Endometrial microvascular endothelial cells (primary cell): Measurements from ENCODE around the gene NBEA. TPM values are rescaled to one million over a fixed set of nuclear protein-coding genes. Genes with fewer than 3 reads are reported as not detected.
"Not testable (repeated sequence)": the region's sequence is repeated elsewhere in the genome, so short reads cannot be mapped to it uniquely, and the experiment has no call there.

Experiments
- in situ Hi-C: cut with HindIII; loops from 2 replicates; pipeline ENCODE4 v1.10.0; 2017; ENCODE audit warnings: low sequenced_read_pairs, low pct_unique_long_range_greater_than_20kb; ENCODE audit errors: inconsistent ontology term
- total RNA-seq: library from RNA; depleted of rRNA; stranded (reverse); fragments of >200 nt; gene quantifications from one replicate; pipeline ENCODE4 v1.2.3, GENCODE V29; 2015; ENCODE audit errors: inconsistent ontology term

The NBEA gene, protein sequence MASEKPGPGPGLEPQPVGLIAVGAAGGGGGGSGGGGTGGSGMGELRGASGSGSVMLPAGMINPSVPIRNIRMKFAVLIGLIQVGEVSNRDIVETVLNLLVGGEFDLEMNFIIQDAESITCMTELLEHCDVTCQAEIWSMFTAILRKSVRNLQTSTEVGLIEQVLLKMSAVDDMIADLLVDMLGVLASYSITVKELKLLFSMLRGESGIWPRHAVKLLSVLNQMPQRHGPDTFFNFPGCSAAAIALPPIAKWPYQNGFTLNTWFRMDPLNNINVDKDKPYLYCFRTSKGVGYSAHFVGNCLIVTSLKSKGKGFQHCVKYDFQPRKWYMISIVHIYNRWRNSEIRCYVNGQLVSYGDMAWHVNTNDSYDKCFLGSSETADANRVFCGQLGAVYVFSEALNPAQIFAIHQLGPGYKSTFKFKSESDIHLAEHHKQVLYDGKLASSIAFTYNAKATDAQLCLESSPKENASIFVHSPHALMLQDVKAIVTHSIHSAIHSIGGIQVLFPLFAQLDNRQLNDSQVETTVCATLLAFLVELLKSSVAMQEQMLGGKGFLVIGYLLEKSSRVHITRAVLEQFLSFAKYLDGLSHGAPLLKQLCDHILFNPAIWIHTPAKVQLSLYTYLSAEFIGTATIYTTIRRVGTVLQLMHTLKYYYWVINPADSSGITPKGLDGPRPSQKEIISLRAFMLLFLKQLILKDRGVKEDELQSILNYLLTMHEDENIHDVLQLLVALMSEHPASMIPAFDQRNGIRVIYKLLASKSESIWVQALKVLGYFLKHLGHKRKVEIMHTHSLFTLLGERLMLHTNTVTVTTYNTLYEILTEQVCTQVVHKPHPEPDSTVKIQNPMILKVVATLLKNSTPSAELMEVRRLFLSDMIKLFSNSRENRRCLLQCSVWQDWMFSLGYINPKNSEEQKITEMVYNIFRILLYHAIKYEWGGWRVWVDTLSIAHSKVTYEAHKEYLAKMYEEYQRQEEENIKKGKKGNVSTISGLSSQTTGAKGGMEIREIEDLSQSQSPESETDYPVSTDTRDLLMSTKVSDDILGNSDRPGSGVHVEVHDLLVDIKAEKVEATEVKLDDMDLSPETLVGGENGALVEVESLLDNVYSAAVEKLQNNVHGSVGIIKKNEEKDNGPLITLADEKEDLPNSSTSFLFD (N-terminal part only)
- total RNA-seq: 1.3 TPM

DNA sequence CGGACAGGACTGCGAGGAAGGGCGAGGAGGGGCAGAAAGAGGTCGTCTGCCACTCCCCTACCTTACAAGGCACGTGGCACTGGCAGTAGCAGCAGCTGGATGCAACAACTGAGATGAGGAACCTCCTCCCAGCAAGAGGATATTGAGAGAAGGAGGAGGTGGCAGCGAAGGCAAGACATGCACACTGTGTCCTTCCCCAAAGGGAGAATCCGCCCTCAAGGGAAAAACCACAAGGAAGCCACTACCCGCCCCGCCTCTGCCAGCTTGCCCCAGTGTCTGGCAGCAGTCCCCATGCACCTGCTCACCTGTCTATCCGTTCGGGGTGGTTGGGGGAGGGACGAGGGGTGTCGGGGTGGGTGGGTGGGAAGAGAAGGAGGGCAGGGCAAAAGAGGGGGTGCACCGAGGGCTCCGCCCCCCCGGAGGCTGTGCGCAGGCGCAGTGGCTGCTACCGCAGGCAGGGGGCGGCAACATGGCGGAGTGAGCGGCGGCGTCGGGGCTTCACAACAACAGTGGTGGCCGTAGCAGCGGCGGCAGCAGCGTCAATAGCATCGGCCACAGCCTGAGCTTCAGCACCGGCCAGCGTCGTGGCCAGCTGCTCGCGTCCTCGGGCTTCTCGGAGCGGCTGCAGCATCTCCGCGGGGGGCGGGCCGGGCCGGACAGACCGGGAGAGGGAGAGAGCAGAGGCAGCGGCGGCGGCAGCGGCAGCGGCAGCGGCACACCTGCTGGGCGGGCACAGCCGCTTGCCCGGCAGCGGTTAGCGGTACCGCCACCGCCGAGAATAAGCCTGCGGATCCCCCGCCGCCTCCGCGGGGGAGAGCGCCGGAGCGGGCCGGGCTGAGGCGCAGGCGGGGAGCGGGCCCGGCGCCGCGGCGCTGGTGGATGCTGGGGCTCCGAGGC lies at the start of gene NBEA:
Gene NBEA (plus strand): TSS at position 436 of the 897 bp plus-strand sequence. CDS start 551 bp downstream, outside the sequence.
- in situ Hi-C loops: no loop called here

DNA sequence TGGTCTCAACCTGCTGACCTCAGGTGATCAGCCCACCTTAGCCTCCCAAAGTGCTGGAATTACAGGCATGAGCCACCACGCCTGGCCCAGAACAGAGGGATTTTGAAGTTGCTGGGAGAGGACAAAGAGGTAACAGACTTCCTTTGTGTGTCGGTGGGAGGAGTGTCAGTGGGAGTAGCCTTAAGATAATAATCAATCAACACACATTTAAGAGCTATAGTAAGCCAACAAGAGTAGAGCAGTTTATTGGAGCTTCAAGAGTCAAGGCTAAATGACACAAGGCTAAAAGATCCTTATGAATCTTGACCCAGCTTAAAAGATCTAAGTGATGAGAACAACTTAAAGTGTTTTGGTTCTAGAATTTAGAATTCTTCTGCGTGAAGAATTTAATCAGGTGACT lies 47.3 kb upstream of the NBEA start:
- in situ Hi-C loops: no loop called here

- in situ Hi-C loops: no loop called here
Observed at GRCh38 chr13:34897220-34897619, 44.9 kb upstream of the NBEA start.

GRCh38 chr13:34899888-34900287 lies 42.2 kb upstream of the NBEA start:
- in situ Hi-C loops: no loop called here

- in situ Hi-C loops: no loop called here
Observed at GRCh38 chr13:34900288-34900739, 41.8 kb upstream of the NBEA start.

DNA sequence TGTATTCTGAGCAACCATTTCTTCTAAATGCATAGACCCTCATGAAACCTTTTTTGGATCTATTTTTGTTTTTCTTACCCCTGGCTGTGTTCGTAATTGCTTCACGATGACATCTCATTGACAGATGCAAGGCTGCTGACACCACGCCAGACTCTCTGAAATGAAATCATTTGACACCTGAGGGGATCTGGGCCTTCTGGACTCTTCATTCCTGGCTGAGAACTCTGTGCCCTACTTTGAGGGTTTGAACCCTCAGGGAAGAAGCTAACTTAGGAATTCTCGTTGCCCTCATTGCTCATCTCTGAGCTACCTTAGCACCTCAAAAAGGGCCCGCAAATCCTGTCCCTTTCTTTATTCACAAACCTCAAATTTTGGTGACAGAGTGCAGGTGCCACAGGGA lies 40.5 kb upstream of the NBEA start:
- in situ Hi-C loops: no loop called here

- in situ Hi-C loops: no loop called here
Observed at GRCh38 chr13:34911159-34911558, 30.9 kb upstream of the NBEA start.

GRCh38 chr13:34913040-34913439 lies 29.0 kb upstream of the NBEA start:
- in situ Hi-C loops: no loop called here

DNA sequence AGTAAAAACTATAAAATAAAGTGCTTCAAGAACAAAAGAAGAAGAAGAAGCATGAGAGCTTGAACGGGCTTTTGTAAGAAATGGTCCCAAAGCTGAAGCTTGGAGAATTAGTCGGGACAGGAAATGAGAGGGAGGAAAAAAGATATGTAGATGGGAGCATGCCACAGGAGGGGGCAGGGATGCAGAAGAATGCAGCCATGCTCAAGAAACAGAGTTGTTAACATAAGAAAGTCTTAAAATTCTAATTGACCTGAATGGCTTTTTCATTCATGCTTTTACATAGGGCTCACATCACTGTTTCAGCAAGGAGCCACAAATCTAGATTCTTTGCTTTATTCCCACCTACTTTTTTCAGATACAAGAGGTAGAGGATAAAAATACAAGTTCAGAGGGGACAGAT lies 27.7 kb upstream of the NBEA start:
- in situ Hi-C loops: no loop called here

DNA sequence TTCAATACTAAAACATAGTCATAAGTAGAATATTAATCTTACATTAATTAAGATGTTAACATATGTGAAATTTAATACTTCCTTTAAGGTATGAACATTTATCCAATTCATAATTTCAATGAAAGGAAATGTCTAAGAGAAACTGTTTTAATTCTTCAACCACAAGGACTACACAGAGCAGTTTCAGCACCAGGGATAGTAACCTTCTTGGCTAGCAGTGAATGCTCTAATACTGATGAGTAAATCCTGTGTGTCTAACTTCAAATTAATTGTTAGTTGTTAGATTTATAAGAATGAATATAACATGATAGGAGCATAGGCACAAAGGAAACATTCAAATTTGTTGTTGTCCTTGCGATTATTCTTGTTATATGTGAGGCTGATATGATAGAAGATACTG lies 15.6 kb upstream of the NBEA start:
- in situ Hi-C loops: no loop called here

DNA sequence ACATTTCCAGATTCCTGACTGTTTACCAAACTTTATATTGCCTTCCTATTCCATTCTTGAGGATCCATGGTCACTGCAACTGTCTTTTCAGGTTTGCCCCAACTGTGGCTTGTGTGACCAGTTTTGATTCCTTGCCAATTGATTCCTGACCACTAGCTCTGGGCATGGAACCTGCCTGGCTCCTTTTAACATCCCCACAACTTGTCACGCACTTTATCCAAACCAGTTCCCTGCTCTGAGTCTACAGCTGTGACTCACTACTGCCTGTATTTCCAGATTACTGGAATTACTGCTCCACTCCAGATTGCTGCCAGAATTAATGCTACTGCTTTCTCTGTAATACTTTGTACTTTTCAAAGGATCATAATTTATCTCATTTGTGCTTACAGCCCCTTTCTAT lies 13.4 kb upstream of the NBEA start:
- in situ Hi-C loops: not testable (repeated sequence)

- in situ Hi-C loops: no loop called here
Observed at GRCh38 chr13:34931572-34931971, 10.5 kb upstream of the NBEA start.

DNA sequence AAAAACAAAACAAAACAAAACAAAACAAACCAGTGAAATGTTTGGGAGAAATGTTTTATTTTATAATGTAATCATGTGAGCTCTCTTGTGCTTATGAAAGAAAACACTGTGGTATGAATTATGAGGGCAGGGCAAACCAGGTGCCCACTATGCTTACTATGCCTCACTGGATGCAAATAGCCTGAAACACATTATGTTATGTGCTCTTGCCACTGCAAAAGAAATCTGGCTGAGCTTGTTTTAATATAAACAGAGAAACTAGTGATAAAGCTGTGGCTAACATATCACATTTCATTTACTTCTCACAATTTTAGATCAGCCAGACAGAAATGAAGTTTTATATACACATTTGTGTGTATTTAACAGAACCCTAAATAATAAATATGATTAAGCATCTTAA lies 8.7 kb upstream of the NBEA start:
- in situ Hi-C loops: no loop called here

DNA sequence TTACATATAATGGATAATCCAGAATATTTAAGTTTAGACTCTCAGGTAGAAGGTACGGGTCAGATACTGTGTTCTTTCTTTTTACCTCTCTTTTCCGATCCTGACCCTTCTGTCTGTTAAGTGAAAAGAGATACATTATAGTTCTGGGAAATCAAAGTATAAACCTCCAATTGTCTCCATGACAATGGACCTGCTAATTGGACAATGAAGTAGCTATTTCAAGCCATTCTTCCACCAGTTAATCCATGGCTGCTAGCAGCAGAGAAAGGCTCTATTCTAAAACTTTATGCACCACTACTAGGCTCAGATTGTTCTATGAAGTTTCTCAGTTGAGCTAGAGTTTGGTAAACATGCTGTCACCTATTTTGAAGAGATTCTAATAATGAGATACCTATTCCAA lies 8.3 kb upstream of the NBEA start:
- in situ Hi-C loops: no loop called here

- in situ Hi-C loops: no loop called here
Observed at GRCh38 chr13:34935841-34936240, 6.2 kb upstream of the NBEA start.

GRCh38 chr13:34939771-34940170 lies 2.3 kb upstream of the NBEA start:
- in situ Hi-C loops: no loop called here

DNA sequence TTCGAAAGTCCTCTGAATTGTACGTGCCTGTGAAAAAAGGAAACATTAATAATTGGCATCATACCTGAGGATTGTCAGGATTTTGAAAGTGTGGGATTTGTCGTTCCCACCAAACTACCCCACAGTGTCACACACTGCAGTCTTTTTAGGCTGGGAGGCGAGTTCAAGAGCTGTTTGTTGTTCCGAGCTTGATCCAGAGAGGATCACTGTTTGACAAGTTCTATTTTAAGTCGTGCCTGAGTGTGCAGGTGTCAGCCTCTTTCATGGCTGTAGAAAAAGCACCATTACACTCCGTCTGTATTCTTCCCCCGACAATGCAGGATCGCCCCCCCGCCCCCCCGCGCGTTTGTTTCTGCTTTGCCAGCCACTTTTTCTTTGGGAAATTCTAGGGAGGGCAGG lies 635 bp upstream of the NBEA start:
- in situ Hi-C loops: no loop called here

DNA sequence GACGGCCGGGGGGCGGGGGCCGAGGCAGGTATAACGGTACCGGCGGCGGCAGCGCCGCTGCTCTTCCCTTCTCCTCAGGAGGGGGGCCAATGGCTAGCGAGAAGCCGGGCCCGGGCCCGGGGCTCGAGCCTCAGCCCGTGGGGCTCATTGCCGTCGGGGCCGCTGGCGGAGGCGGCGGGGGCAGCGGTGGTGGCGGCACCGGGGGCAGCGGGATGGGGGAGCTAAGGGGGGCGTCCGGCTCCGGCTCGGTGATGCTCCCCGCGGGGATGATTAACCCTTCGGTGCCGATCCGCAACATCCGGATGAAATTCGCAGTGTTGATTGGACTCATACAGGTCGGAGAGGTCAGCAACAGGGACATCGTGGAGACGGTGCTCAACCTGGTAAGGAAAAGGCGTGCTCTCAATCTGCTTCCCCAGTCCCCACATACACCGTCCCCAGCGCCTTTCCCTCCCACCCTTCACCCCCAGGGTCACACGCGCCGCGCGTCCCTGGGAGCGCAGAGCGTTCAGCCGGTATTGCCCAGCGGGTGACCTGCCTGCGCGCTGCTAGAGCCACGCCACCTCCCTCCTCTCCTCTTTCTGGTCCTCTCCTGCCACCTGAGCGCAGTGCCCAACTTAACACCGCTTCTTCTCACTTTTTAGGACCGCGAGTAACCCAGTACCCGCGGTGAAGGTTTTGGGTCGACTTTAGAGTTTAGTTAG lies 814 bp downstream of the NBEA start:
- in situ Hi-C loops: no loop called here
